Ishikawa (cell line): ENCODE data around the gene RASA2.

ENCODE experiments used
- CEBPB ChIP-seq: IDR thresholded peaks from 2 replicates; pipeline ENCODE4 v1.6.1; 2012
- CREB1 ChIP-seq: IDR thresholded peaks from 2 replicates; pipeline ENCODE4 v1.6.1; 2012; ENCODE audit warnings: low read depth

DNA sequence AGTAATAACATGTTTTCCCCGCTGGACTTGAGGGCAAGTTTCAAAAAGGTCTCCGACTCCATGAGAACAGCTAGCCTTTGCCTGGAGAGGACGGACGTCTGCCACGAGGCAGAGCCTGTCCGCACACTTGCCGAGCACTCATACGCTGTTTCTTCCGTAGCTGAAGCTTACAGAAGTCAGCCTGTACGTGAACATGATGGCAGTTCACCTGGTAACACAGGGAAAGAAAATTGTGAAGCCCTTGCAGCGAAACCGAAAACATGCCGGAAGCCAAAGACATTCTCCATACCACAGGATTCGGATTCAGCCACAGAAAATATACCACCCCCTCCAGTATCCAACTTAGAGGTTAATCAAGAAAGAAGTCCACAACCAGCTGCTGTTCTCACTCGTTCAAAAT is 43.9 kb upstream of the RASA2 start:
- no peak for TF ChIP-seq CREB1
- TF ChIP-seq CEBPB: no peak
